ENCODE data around the gene SDHAF2. TPM values are rescaled to one million over a fixed set of nuclear protein-coding genes. Genes with fewer than 3 reads are reported as not detected.

The SDHAF2 gene
- total RNA-seq, 1 experiment from 2014 or later: 43.2 TPM

DNA sequence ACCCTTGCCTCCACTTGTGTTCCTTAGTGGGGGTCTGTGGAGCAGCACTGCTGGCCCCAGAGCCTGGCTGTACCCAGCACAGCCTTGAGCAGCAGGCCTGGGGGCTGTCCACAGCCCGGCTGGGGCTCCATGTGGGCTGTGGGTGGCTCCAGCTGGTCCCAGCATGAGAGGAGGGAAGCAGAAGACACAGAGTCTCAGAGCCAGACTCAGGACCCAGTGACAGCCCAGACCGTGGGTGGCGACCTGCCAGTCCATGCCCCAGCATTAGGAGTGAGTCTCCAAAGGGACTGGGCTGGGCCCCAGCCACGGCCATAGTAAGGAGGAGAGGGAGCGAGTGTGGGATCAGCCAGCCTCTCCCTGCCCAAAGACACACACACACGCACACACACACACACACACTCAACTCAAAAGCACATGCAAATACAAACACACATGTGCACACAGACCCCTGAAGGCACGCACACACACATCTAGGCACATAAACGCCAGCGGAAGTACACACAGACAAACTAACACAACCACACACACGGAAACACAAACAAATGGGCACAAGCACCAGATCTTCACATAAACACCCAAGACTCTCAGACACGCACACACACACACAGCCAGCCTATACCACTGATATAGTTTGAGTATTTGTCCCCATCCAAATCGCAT is 61.9 kb downstream of the SDHAF2 start:
- ChIA-PET POLR2A (no interaction called here), CTCF (no interaction called here)
- TF ChIP-seq TCF7L2 (IDR thresholded peaks at IDR 0.05; ENCODE audit: low read depth, low read length): no peak
- TF ChIP-seq, protein P1, sequence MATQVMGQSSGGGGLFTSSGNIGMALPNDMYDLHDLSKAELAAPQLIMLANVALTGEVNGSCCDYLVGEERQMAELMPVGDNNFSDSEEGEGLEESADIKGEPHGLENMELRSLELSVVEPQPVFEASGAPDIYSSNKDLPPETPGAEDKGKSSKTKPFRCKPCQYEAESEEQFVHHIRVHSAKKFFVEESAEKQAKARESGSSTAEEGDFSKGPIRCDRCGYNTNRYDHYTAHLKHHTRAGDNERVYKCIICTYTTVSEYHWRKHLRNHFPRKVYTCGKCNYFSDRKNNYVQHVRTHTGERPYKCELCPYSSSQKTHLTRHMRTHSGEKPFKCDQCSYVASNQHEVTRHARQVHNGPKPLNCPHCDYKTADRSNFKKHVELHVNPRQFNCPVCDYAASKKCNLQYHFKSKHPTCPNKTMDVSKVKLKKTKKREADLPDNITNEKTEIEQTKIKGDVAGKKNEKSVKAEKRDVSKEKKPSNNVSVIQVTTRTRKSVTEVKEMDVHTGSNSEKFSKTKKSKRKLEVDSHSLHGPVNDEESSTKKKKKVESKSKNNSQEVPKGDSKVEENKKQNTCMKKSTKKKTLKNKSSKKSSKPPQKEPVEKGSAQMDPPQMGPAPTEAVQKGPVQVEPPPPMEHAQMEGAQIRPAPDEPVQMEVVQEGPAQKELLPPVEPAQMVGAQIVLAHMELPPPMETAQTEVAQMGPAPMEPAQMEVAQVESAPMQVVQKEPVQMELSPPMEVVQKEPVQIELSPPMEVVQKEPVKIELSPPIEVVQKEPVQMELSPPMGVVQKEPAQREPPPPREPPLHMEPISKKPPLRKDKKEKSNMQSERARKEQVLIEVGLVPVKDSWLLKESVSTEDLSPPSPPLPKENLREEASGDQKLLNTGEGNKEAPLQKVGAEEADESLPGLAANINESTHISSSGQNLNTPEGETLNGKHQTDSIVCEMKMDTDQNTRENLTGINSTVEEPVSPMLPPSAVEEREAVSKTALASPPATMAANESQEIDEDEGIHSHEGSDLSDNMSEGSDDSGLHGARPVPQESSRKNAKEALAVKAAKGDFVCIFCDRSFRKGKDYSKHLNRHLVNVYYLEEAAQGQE (IDR thresholded peaks at IDR 0.05; ENCODE audit: insufficient read depth in 1 of 2, low read depth in 2 of 2, low read length in 1 of 2): no peak
- TF ChIP-seq, protein P2, sequence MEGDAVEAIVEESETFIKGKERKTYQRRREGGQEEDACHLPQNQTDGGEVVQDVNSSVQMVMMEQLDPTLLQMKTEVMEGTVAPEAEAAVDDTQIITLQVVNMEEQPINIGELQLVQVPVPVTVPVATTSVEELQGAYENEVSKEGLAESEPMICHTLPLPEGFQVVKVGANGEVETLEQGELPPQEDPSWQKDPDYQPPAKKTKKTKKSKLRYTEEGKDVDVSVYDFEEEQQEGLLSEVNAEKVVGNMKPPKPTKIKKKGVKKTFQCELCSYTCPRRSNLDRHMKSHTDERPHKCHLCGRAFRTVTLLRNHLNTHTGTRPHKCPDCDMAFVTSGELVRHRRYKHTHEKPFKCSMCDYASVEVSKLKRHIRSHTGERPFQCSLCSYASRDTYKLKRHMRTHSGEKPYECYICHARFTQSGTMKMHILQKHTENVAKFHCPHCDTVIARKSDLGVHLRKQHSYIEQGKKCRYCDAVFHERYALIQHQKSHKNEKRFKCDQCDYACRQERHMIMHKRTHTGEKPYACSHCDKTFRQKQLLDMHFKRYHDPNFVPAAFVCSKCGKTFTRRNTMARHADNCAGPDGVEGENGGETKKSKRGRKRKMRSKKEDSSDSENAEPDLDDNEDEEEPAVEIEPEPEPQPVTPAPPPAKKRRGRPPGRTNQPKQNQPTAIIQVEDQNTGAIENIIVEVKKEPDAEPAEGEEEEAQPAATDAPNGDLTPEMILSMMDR (IDR thresholded peaks at IDR 0.05): no peak
- no peak for TF ChIP-seq POLR2AphosphoS5 (IDR thresholded peaks at IDR 0.05; ENCODE audit: low read depth, low read length)
- TF ChIP-seq SIN3A (IDR thresholded peaks at IDR 0.05; ENCODE audit: borderline replicate concordance, insufficient read depth, low read depth, low read length): no peak
- no peak overlapping the region for H3K27ac ChIP-seq (ENCODE audit: low read length)
- no peaks in the 10 kb centered on the region for H3K9me3 ChIP-seq (ENCODE audit: control insufficient read depth, insufficient read depth, low read depth, low read length)
- H3K4me3 ChIP-seq (ENCODE audit: low read depth in 2 of 2, low read length in 2 of 2): no peak overlapping the region
- peaks cover 23% of the 10 kb centered on the region for H3K4me1 ChIP-seq (ENCODE audit: control insufficient read depth, insufficient read depth, low read length)
- intact Hi-C loops (cut with micrococcal nuclease; ENCODE audit: unreplicated experiment): no loop called here
- H3K27me3 ChIP-seq (ENCODE audit: control insufficient read depth, insufficient read depth, low read length): no peaks in the 10 kb centered on the region
- BruUV-seq (replicated peaks): no TSS peak
- in situ Hi-C loops (cut with HindIII; ENCODE audit: low pct_unique_long_range_greater_than_20kb, low sequenced_read_pairs): no loop called here
- H3K36me3 ChIP-seq (ENCODE audit: control insufficient read depth, insufficient read depth, low read length): no peaks in the 10 kb centered on the region
- DNase-seq (ENCODE audit: low read depth, low spot score) (no peak), ATAC-seq (no peak)

DNA sequence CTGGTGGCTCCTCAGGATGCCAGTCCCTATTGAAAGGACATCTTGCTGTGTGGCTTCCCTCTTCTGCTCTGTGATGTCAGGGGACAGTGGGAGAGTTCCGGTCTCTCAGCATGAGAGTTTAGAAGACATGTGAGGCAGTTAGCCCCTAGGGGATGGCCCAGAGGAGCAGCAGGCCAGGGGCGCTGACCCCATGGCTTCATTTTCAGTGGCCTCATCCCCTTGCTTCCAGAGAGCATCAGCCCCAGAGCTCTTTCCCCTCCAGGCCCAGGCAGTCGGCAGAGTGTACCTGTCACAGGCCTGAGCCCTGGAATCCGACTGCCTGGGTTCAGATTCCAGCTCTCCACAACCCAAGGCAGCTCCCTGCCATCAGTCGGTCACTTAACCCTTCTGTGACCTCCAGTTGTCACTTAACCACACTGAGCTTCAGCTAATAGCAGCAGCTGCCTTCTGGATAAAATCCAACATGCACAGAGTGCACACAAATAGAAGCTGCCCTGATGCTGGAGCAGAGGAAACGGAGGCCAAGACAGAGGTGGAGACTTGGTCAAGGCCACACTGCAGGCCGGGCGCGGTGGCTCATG is 64.5 kb downstream of the SDHAF2 start:
- POLR2A ChIA-PET: no interaction called here
- TF ChIP-seq, protein P2 (IDR thresholded peaks at IDR 0.05): no peak
- TF ChIP-seq, protein P1 (IDR thresholded peaks at IDR 0.05; ENCODE audit: insufficient read depth in 1 of 2, low read depth in 2 of 2, low read length in 1 of 2): no peak
- TF ChIP-seq SIN3A (IDR thresholded peaks at IDR 0.05; ENCODE audit: borderline replicate concordance, insufficient read depth, low read depth, low read length): no peak
- no peak for TF ChIP-seq POLR2AphosphoS5 (IDR thresholded peaks at IDR 0.05; ENCODE audit: low read depth, low read length)
- no peak for TF ChIP-seq TCF7L2 (IDR thresholded peaks at IDR 0.05; ENCODE audit: low read depth, low read length)
- Histone ChIP-seq H3K4me3 (ENCODE audit: low read depth in 2 of 2, low read length in 2 of 2) (no peak overlapping the region), H3K36me3 (ENCODE audit: control insufficient read depth, insufficient read depth, low read length) (no peaks in the 10 kb centered on the region), H3K9me3 (ENCODE audit: control insufficient read depth, insufficient read depth, low read depth, low read length) (no peaks in the 10 kb centered on the region), H3K27ac (ENCODE audit: low read length) (no peak overlapping the region), H3K4me1 (ENCODE audit: control insufficient read depth, insufficient read depth, low read length) (peaks cover 16% of the 10 kb centered on the region), H3K27me3 (ENCODE audit: control insufficient read depth, insufficient read depth, low read length) (no peaks in the 10 kb centered on the region)
- CTCF ChIA-PET: interaction anchor here (0.6 kb wide), 1 partner anchor 14 kb away, joined by 3 read pairs; the partner anchor contains the start of gene LRRC10B
- BruUV-seq (replicated peaks): no TSS peak
- DNase-seq (ENCODE audit: low read depth, low spot score) (no peak), ATAC-seq (peak; percentile 33; the same call in 1 of the 2 replicates)
- intact Hi-C loops (cut with micrococcal nuclease; ENCODE audit: unreplicated experiment): no loop called here
- in situ Hi-C loops (cut with HindIII; ENCODE audit: low pct_unique_long_range_greater_than_20kb, low sequenced_read_pairs): no loop called here

Data from Panc1 (cell line).